ENCODE data around the gene COL21A1.

GRCh38 chr6:56146086-56146485, 101.3 kb downstream of the COL21A1 start:
- TF ChIP-seq CTCF (IDR thresholded peaks at IDR 0.05) (no peak), POLR2A (IDR thresholded peaks at IDR 0.05) (no peak)
